SU-DHL-6 (cell line): ENCODE data around the gene APC2.

Source experiments
- H2AFZ ChIP-seq: fragments of 200-600 bp; sonication (generic); 2 replicates; pipeline ENCODE4 v1.6.1; 2014; ENCODE audit warnings: low read depth, mild to moderate bottlenecking, moderate library complexity, mixed read lengths, antibody characterized with exemption, low read length; ENCODE audit not compliant: severe bottlenecking
- H3F3A ChIP-seq: fragments of 200-600 bp; shearing (Covaris generic); 2 replicates; pipeline ENCODE4 v1.6.0; 2016; ENCODE audit warnings: antibody characterized with exemption, mild to moderate bottlenecking; ENCODE audit not compliant: insufficient read depth
- H3K27ac ChIP-seq: fragments of 200-600 bp; sonication (generic); 2 replicates; pipeline ENCODE4 v1.5.1; 2016; ENCODE audit warnings: low read depth, mild to moderate bottlenecking, low read length, moderate library complexity, mixed read lengths
- H3K27me3 ChIP-seq: fragments of 200-600 bp; sonication (generic), shearing (Covaris generic); 2 replicates; pipeline ENCODE4 v1.6.0; 2014; ENCODE audit warnings: mild to moderate bottlenecking, low read length
- H3K36me3 ChIP-seq: fragments of 200-600 bp; sonication (generic); 2 replicates; pipeline ENCODE4 v1.6.1; 2014; ENCODE audit warnings: mild to moderate bottlenecking, low read length, mixed read lengths
- H3K4me2 ChIP-seq: fragments of 300-600, 200-600 bp; shearing (Covaris generic), sonication (generic); 2 replicates; pipeline ENCODE4 v1.6.0; 2014; ENCODE audit warnings: low read length, low read depth, mild to moderate bottlenecking; ENCODE audit not compliant: poor library complexity, severe bottlenecking
- H3K4me3 ChIP-seq: fragments of 200-600 bp; sonication (generic); 2 replicates; pipeline ENCODE4 v1.5.1; 2014; ENCODE audit warnings: antibody characterized with exemption, low read length, mild to moderate bottlenecking, mixed read lengths; ENCODE audit not compliant: insufficient read depth, poor library complexity, severe bottlenecking
- H3K79me2 ChIP-seq: fragments of 200-600 bp; sonication (generic); 2 replicates; pipeline ENCODE4 v1.6.1; 2014; ENCODE audit warnings: mild to moderate bottlenecking, low read length, moderate library complexity; ENCODE audit not compliant: insufficient read depth
- H3K9ac ChIP-seq: fragments of 200-600 bp; sonication (generic); 2 replicates; pipeline ENCODE4 v1.7.0; 2014; ENCODE audit warnings: mild to moderate bottlenecking, low read length
- H3K9me2 ChIP-seq: fragments of 200-600 bp; sonication (generic); replicated peaks from 2 replicates; pipeline ENCODE4 v1.6.1; 2014; ENCODE audit warnings: low read length; ENCODE audit not compliant: insufficient read depth
- H3K9me3 ChIP-seq: fragments of 200-600 bp; sonication (generic); 2 replicates; pipeline ENCODE4 v1.6.1; 2014; ENCODE audit warnings: low read length, mixed read lengths; ENCODE audit not compliant: insufficient read depth
- H4K20me1 ChIP-seq: fragments of 200-600 bp; sonication (generic); 2 replicates; pipeline ENCODE4 v1.6.1; 2014; ENCODE audit warnings: low read depth, mild to moderate bottlenecking, antibody characterized with exemption, low read length, moderate library complexity, mixed read lengths
- EZH2phosphoT487 ChIP-seq: fragments of 200-600 bp; sonication (generic), shearing (Covaris generic); conservative IDR thresholded peaks from 2 replicates; pipeline ENCODE4 v1.6.1; 2018; ENCODE audit warnings: mild to moderate bottlenecking, antibody characterized with exemption, low read length, moderate library complexity, mixed read lengths
- TF ChIP-seq, protein P1 (sequence below): fragments of 200-600 bp; sonication (generic); IDR thresholded peaks from one replicate; pipeline ENCODE4 v1.5.1; 2017; ENCODE audit warnings: antibody characterized with exemption, mild to moderate bottlenecking, low read length, moderate library complexity; ENCODE audit not compliant: insufficient read depth, poor library complexity, severe bottlenecking

Gene APC2

DNA sequence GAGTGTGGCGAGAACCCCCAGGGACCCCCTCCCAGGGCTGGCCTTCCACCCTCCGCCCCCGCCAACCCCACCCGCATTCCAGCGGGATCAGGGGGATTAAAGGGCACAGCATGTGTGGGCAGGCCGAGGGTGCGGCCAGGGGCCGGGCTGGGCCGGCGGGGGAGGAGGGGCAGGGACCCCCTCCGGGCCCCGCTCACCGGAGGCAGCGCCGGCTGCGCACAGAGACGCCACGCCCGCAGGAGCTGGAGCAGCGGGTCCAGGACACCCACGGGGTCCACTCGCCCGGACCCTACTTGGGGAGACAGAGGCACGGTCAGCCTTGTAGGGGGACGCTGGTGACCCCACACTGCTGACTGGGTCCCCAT lies 60.5 kb downstream of the APC2 start:
- H3F3A ChIP-seq, result no peaks in the 10 kb centered on the region
- H3K9me3 ChIP-seq, result no peaks in the 10 kb centered on the region
- no peak for TF ChIP-seq EZH2phosphoT487
- TF ChIP-seq, protein P1, sequence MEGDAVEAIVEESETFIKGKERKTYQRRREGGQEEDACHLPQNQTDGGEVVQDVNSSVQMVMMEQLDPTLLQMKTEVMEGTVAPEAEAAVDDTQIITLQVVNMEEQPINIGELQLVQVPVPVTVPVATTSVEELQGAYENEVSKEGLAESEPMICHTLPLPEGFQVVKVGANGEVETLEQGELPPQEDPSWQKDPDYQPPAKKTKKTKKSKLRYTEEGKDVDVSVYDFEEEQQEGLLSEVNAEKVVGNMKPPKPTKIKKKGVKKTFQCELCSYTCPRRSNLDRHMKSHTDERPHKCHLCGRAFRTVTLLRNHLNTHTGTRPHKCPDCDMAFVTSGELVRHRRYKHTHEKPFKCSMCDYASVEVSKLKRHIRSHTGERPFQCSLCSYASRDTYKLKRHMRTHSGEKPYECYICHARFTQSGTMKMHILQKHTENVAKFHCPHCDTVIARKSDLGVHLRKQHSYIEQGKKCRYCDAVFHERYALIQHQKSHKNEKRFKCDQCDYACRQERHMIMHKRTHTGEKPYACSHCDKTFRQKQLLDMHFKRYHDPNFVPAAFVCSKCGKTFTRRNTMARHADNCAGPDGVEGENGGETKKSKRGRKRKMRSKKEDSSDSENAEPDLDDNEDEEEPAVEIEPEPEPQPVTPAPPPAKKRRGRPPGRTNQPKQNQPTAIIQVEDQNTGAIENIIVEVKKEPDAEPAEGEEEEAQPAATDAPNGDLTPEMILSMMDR, result no peak
- H4K20me1 ChIP-seq, result no peaks in the 10 kb centered on the region
- no peak overlapping the region for H3K4me3 ChIP-seq
- H3K27me3 ChIP-seq, result no peaks in the 10 kb centered on the region
- H3K27ac ChIP-seq, result no peak overlapping the region
- no peaks in the 10 kb centered on the region for H3K79me2 ChIP-seq
- no peak overlapping the region for H3K4me2 ChIP-seq
- H3K9me2 ChIP-seq, result no peaks in the 10 kb centered on the region
- no peak overlapping the region for H3K9ac ChIP-seq
- no peaks in the 10 kb centered on the region for H3K36me3 ChIP-seq
- H2AFZ ChIP-seq, result no peak overlapping the region

GRCh38 chr19:1510807-1511206 lies 60.9 kb downstream of the APC2 start:
- H3K36me3 ChIP-seq, result no peaks in the 10 kb centered on the region
- H3K9ac ChIP-seq, result no peak overlapping the region
- no peaks in the 10 kb centered on the region for H3K9me3 ChIP-seq
- no peaks in the 10 kb centered on the region for H3K79me2 ChIP-seq
- H3K4me3 ChIP-seq, result no peak overlapping the region
- TF ChIP-seq, protein P1, result no peak
- no peak for TF ChIP-seq EZH2phosphoT487
- no peaks in the 10 kb centered on the region for H3K27me3 ChIP-seq
- H3F3A ChIP-seq, result no peaks in the 10 kb centered on the region
- H4K20me1 ChIP-seq, result no peaks in the 10 kb centered on the region
- H2AFZ ChIP-seq, result no peak overlapping the region
- H3K9me2 ChIP-seq, result no peaks in the 10 kb centered on the region
- H3K4me2 ChIP-seq, result no peak overlapping the region
- H3K27ac ChIP-seq, result no peak overlapping the region

GRCh38 chr19:1511318-1512317 lies 61.7 kb downstream of the APC2 start:
- Histone ChIP-seq H3F3A (no peaks in the 10 kb centered on the region), H3K9me2 (no peaks in the 10 kb centered on the region), H2AFZ (no peak overlapping the region), H3K27me3 (no peaks in the 10 kb centered on the region), H3K4me3 (no peak overlapping the region), H3K4me2 (no peak overlapping the region), H3K27ac (no peak overlapping the region), H3K36me3 (no peaks in the 10 kb centered on the region), H4K20me1 (no peaks in the 10 kb centered on the region), H3K79me2 (no peaks in the 10 kb centered on the region), H3K9me3 (no peaks in the 10 kb centered on the region), H3K9ac (no peak overlapping the region)
- TF ChIP-seq EZH2phosphoT487, result no peak
- TF ChIP-seq, protein P1, result no peak
